ENCODE data around the gene SEH1L. TPM values are rescaled to one million over a fixed set of nuclear protein-coding genes. Genes with fewer than 3 reads are reported as not detected.

Gene SEH1L
- total RNA-seq, 2 donors from 2014 or later: 7.9 to 23.9 TPM

DNA sequence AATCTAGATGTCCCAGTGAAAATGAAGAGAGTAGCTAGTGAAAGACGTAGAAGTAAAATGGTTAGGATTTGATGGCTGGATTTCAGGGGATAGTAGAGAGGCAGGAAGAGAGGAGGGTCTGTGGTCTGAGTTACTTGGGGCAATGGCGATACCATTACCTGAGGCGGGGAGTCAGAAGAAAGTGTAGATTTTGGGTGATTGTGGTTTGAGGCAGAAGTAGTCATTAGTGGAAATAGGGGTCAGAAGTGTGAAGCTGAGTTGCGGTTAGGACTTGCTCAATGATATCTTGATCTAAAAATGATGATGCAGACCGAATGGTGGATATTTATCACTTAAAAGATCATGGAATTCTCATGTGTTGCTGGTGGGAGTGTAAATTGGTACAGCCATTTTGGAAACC, 84.4 kb downstream of the SEH1L start:
- no peaks in the 10 kb centered on the region for H3K4me1 ChIP-seq
- TF ChIP-seq, protein P1, sequence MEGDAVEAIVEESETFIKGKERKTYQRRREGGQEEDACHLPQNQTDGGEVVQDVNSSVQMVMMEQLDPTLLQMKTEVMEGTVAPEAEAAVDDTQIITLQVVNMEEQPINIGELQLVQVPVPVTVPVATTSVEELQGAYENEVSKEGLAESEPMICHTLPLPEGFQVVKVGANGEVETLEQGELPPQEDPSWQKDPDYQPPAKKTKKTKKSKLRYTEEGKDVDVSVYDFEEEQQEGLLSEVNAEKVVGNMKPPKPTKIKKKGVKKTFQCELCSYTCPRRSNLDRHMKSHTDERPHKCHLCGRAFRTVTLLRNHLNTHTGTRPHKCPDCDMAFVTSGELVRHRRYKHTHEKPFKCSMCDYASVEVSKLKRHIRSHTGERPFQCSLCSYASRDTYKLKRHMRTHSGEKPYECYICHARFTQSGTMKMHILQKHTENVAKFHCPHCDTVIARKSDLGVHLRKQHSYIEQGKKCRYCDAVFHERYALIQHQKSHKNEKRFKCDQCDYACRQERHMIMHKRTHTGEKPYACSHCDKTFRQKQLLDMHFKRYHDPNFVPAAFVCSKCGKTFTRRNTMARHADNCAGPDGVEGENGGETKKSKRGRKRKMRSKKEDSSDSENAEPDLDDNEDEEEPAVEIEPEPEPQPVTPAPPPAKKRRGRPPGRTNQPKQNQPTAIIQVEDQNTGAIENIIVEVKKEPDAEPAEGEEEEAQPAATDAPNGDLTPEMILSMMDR (IDR thresholded peaks at IDR 0.05): no peak
- no peak for TF ChIP-seq POLR2A (IDR thresholded peaks at IDR 0.05)
- H3K4me3 ChIP-seq: no peak overlapping the region
- H3K9me3 ChIP-seq: no peaks in the 10 kb centered on the region
- WGBS, 2 donors: 93 to 95% methylated on average over 5 of the region's 5 CpGs
- H3K27ac ChIP-seq: no peak overlapping the region
- H3K36me3 ChIP-seq (replicated peaks in 1 of 2; ENCODE audit: insufficient read depth in 1 of 2, low read depth in 2 of 2): peaks cover 0 to 6% of the 10 kb centered on the region in 2 donors
- intact Hi-C loops (cut with DNase I): no loop called here
- DNase-seq (no peak), ATAC-seq (no peak)
- H3K27me3 ChIP-seq: no peaks in the 10 kb centered on the region

GRCh38 chr18:13035249-13035914, 87.6 kb downstream of the SEH1L start:
- H3K4me1 ChIP-seq: no peaks in the 10 kb centered on the region

DNA sequence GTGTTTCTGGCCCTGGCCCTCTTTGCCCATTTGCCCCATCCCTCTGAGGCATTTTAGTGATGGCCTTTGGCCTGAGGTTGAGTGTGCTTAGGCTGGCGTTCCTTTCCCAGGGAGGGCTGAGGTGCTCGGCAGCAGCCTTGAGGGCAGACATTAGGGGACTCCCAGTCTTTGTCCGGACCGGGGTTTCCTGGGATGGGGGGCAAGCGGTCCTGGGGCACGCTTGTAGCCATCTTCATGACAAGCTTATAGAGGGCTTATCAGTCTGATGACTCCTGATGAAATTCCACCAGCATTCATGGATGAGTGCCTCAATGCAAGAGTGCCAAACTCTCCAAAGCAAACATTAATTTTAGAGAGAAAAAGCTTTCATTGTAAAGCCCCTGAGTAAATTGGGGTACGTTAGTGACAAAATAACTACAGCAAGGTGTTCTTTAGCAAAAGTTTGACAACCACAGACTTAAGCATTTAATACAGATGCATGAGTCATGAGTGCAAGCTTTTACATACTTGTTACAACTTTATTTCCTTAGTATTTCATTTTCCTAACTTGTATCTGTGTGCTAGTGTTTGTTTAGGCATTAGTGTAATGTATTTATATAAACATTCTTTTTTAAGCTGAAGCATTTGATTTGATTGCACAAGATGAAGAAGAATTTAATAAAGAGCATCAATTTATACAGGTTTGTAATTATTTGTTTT, 89.0 kb downstream of the SEH1L start:
- Histone ChIP-seq H3K4me1 (no peaks in the 10 kb centered on the region), H3K27me3 (no peaks in the 10 kb centered on the region), H3K36me3 (replicated peaks in 1 of 2; ENCODE audit: insufficient read depth in 1 of 2, low read depth in 2 of 2) (peaks cover 0 to 2% of the 10 kb centered on the region in 2 donors), H3K9me3 (no peaks in the 10 kb centered on the region), H3K4me3 (no peak overlapping the region), H3K27ac (no peak overlapping the region)
- DNase-seq (no peak), ATAC-seq (no peak)
- intact Hi-C loops (cut with DNase I): no loop called here
- TF ChIP-seq, protein P1 (IDR thresholded peaks at IDR 0.05): no peak
- TF ChIP-seq POLR2A (IDR thresholded peaks at IDR 0.05): no peak
- WGBS, 2 donors: 0 to 77% methylated on average over 1 to 7 of the region's 7 CpGs

More at GRCh38 chr18:13035249-13035914, 87.6 kb downstream of the SEH1L start:
- ATAC-seq (no peak), DNase-seq (no peak)
- TF ChIP-seq, protein P1 (IDR thresholded peaks at IDR 0.05): no peak
- no peak for TF ChIP-seq POLR2A (IDR thresholded peaks at IDR 0.05)
- 90% methylated on average over 7 of the region's 7 CpGs for whole genome bisulfite sequencing, 2 donors
- Histone ChIP-seq H3K4me3 (no peak overlapping the region), H3K27me3 (no peaks in the 10 kb centered on the region), H3K36me3 (replicated peaks in 1 of 2; ENCODE audit: insufficient read depth in 1 of 2, low read depth in 2 of 2) (peaks cover 0 to 6% of the 10 kb centered on the region in 2 donors), H3K9me3 (no peaks in the 10 kb centered on the region), H3K27ac (no peak overlapping the region)
- intact Hi-C loops (cut with DNase I): no loop called here

Other genes starting within 250 kb of the SEH1L start
- gene CEP76, start 245.3 kb upstream of the SEH1L start, total RNA-seq: 10 to 100 TPM in 1 of 2 donors, 1 to 10 TPM in 1; 6.2 to 10.2 TPM
- gene PSMG2, start 245.0 kb upstream of the SEH1L start, total RNA-seq: 10 to 100 TPM in 1 of 2 donors, 1 to 10 TPM in 1; 8.2 to 36.8 TPM
- gene PTPN2, start 63.8 kb upstream of the SEH1L start, total RNA-seq: 10 to 100 TPM; 22.7 to 34.2 TPM
- gene CEP192, start 43.4 kb downstream of the SEH1L start, total RNA-seq: 10 to 100 TPM; 21.1 to 25.4 TPM

Measured in body of pancreas (tissue), 4 donors.